ENCODE results near the gene TRAPPC10.

Gene TRAPPC10

GRCh38 chr21:44053567-44053966 lies 41.5 kb downstream of the TRAPPC10 start:
- DNase-seq = no peak
- in situ Hi-C loops (cut with HindIII; ENCODE audit: low pct_ligation_motif_present, low pct_unique_long_range_greater_than_20kb, low sequenced_read_pairs) = no loop called here

- DNase-seq = no peak
- in situ Hi-C loops (cut with HindIII; ENCODE audit: low pct_ligation_motif_present, low pct_unique_long_range_greater_than_20kb, low sequenced_read_pairs) = no loop called here
These were observed 42.6 kb downstream of the TRAPPC10 start for GRCh38 chr21:44054710-44055109.

- no peak for DNase-seq
- in situ Hi-C loops (cut with HindIII; ENCODE audit: low pct_ligation_motif_present, low pct_unique_long_range_greater_than_20kb, low sequenced_read_pairs) = no loop called here
These were observed 44.9 kb downstream of the TRAPPC10 start for GRCh38 chr21:44057055-44057454.

GRCh38 chr21:44057960-44058651 lies 46.0 kb downstream of the TRAPPC10 start:
- DNase-seq = no peak
- in situ Hi-C loops (cut with HindIII; ENCODE audit: low pct_ligation_motif_present, low pct_unique_long_range_greater_than_20kb, low sequenced_read_pairs) = no loop called here

GRCh38 chr21:44058652-44058964 lies 46.5 kb downstream of the TRAPPC10 start:
- DNase-seq = no peak
- in situ Hi-C loops (cut with HindIII; ENCODE audit: low pct_ligation_motif_present, low pct_unique_long_range_greater_than_20kb, low sequenced_read_pairs) = no loop called here

GRCh38 chr21:44058981-44059380 lies 46.9 kb downstream of the TRAPPC10 start:
- in situ Hi-C loops (cut with HindIII; ENCODE audit: low pct_ligation_motif_present, low pct_unique_long_range_greater_than_20kb, low sequenced_read_pairs) = no loop called here
- DNase-seq = no peak

- in situ Hi-C loops (cut with HindIII; ENCODE audit: low pct_ligation_motif_present, low pct_unique_long_range_greater_than_20kb, low sequenced_read_pairs) = no loop called here
- no peak for DNase-seq
These were observed 47.6 kb downstream of the TRAPPC10 start for GRCh38 chr21:44059710-44060109.

- in situ Hi-C loops (cut with HindIII; ENCODE audit: low pct_ligation_motif_present, low pct_unique_long_range_greater_than_20kb, low sequenced_read_pairs) = no loop called here
- no peak for DNase-seq
These were observed 50.3 kb downstream of the TRAPPC10 start for GRCh38 chr21:44062380-44062779.

- in situ Hi-C loops (cut with HindIII; ENCODE audit: low pct_ligation_motif_present, low pct_unique_long_range_greater_than_20kb, low sequenced_read_pairs) = no loop called here
These were observed 51.2 kb downstream of the TRAPPC10 start for GRCh38 chr21:44063151-44063912.

GRCh38 chr21:44064852-44065403 lies 52.8 kb downstream of the TRAPPC10 start:
- no peak for DNase-seq
- in situ Hi-C loops (cut with HindIII; ENCODE audit: low pct_ligation_motif_present, low pct_unique_long_range_greater_than_20kb, low sequenced_read_pairs) = no loop called here

More at GRCh38 chr21:44063151-44063912, 51.2 kb downstream of the TRAPPC10 start:
- no peak for DNase-seq

- in situ Hi-C loops (cut with HindIII; ENCODE audit: low pct_ligation_motif_present, low pct_unique_long_range_greater_than_20kb, low sequenced_read_pairs) = no loop called here
- DNase-seq = no peak
These were observed 53.3 kb downstream of the TRAPPC10 start for GRCh38 chr21:44065428-44065827.

GRCh38 chr21:44066116-44066515 lies 54.0 kb downstream of the TRAPPC10 start:
- in situ Hi-C loops (cut with HindIII; ENCODE audit: low pct_ligation_motif_present, low pct_unique_long_range_greater_than_20kb, low sequenced_read_pairs) = no loop called here
- no peak for DNase-seq

GRCh38 chr21:44067011-44067839 lies 55.1 kb downstream of the TRAPPC10 start:
- no peak for DNase-seq
- in situ Hi-C loops (cut with HindIII; ENCODE audit: low pct_ligation_motif_present, low pct_unique_long_range_greater_than_20kb, low sequenced_read_pairs) = no loop called here

- in situ Hi-C loops (cut with HindIII; ENCODE audit: low pct_ligation_motif_present, low pct_unique_long_range_greater_than_20kb, low sequenced_read_pairs) = no loop called here
- DNase-seq = no peak
These were observed 58.3 kb downstream of the TRAPPC10 start for GRCh38 chr21:44070391-44070790.

- in situ Hi-C loops (cut with HindIII; ENCODE audit: low pct_ligation_motif_present, low pct_unique_long_range_greater_than_20kb, low sequenced_read_pairs) = no loop called here
- DNase-seq = no peak
These were observed 59.4 kb downstream of the TRAPPC10 start for GRCh38 chr21:44071359-44072104.

- in situ Hi-C loops (cut with HindIII; ENCODE audit: low pct_ligation_motif_present, low pct_unique_long_range_greater_than_20kb, low sequenced_read_pairs) = no loop called here
- DNase-seq = no peak
These were observed 60.0 kb downstream of the TRAPPC10 start for GRCh38 chr21:44072111-44072510.

GRCh38 chr21:44074315-44074958 lies 62.3 kb downstream of the TRAPPC10 start:
- in situ Hi-C loops (cut with HindIII; ENCODE audit: low pct_ligation_motif_present, low pct_unique_long_range_greater_than_20kb, low sequenced_read_pairs) = no loop called here
- no peak for DNase-seq

GRCh38 chr21:44076316-44076715 lies 64.2 kb downstream of the TRAPPC10 start:
- in situ Hi-C loops (cut with HindIII; ENCODE audit: low pct_ligation_motif_present, low pct_unique_long_range_greater_than_20kb, low sequenced_read_pairs) = no loop called here
- DNase-seq = no peak
